K562 (cell line): ENCODE data around the gene PPAN. TPM values are rescaled to one million over a fixed set of nuclear protein-coding genes. Genes with fewer than 3 reads are reported as not detected.
A peak's percentile ranks its signal among the peaks of the same experiment; 100 is the strongest.

ENCODE experiments used
- ATF7 ChIP-seq: fragments of 450-650 bp; IDR thresholded peaks from 2 replicates; pipeline ENCODE4 v1.7.1; 2014; ENCODE audit warnings: mild to moderate bottlenecking, moderate library complexity
- CBX1 ChIP-seq: sonication (generic); IDR thresholded peaks from 2 replicates; pipeline ENCODE4 v1.6.1; 2016; ENCODE audit warnings: antibody characterized with exemption, low read depth, mild to moderate bottlenecking
- CTBP1 ChIP-seq: fragments of 450-650 bp; IDR thresholded peaks from 2 replicates; pipeline ENCODE4 v1.6.1; 2016; ENCODE audit warnings: borderline replicate concordance
- ETV6 ChIP-seq, 3 experiments: fragments of 150-350 bp in 1 of 3; sonication (generic) in 1 of 3; formaldehyde crosslinking in 1 of 3; IDR thresholded peaks; 2 replicates each; pipeline versions ENCODE4 v1.6.1 to v1.8.0; 2014 to 2022; ENCODE audit warnings: borderline replicate concordance in 2 of 3, low read depth in 2 of 3, antibody characterized with exemption in 1 of 3, low read length in 1 of 3, mild to moderate bottlenecking in 1 of 3, missing genetic modification reagents in 1 of 3
- KAT7 ChIP-seq: sonication (generic); formaldehyde crosslinking; IDR thresholded peaks from 2 replicates; pipeline ENCODE4 v1.8.0; 2022; ENCODE audit warnings: missing genetic modification reagents, mild to moderate bottlenecking, borderline replicate concordance
- NFYB ChIP-seq: IDR thresholded peaks from 2 replicates; pipeline ENCODE4 v1.6.1; 2011; ENCODE audit warnings: mild to moderate bottlenecking, moderate library complexity; ENCODE audit not compliant: insufficient read length; ENCODE audit errors: extremely low read depth
- PCBP1 ChIP-seq: fragments of 200-400 bp; formaldehyde crosslinking; IDR thresholded peaks from 2 replicates; pipeline ENCODE4 v1.6.1; 2018; ENCODE audit warnings: mild to moderate bottlenecking, low read depth, low read length; ENCODE audit not compliant: poor library complexity, severe bottlenecking
- PHF8 ChIP-seq: fragments of 200-600 bp; sonication (generic); IDR thresholded peaks from 2 replicates; pipeline ENCODE4 v1.6.1; 2012; ENCODE audit warnings: mixed run types, mild to moderate bottlenecking, inconsistent platforms, low read length, moderate library complexity, borderline replicate concordance
- SRF ChIP-seq, 2 experiments: fragments of 250-450, 450-650 bp in 1 of 2; sonication (Bioruptor Pico) in 1 of 2; sonication (generic) in 1 of 2; formaldehyde crosslinking; IDR thresholded peaks; 2 replicates each; pipeline versions ENCODE4 v1.5.0 to v1.5.1; 2020 to 2022; ENCODE audit warnings: mild to moderate bottlenecking in 1 of 2, missing genetic modification reagents in 1 of 2
- STAT5A ChIP-seq: IDR thresholded peaks from 2 replicates; pipeline ENCODE4 v1.6.1; 2012; ENCODE audit warnings: low read length, inconsistent platforms, borderline replicate concordance
- TEAD4 ChIP-seq, 2 experiments: sonication (generic) in 1 of 2; formaldehyde crosslinking in 1 of 2; IDR thresholded peaks; 2 replicates each; pipeline versions ENCODE4 v1.6.1 to v1.8.0; 2012 to 2022; ENCODE audit warnings: borderline replicate concordance in 1 of 2, inconsistent platforms in 1 of 2, low read length in 1 of 2, mild to moderate bottlenecking in 1 of 2, missing genetic modification reagents in 1 of 2
- polyA plus RNA-seq, 8 experiments: library from polyadenylated mRNA; depleted of rRNA in 4 of 8; stranded (reverse) in 5 of 8; unstranded in 3 of 8; fragments of >200 nt; fragmentation: Nextera tagmentation in 2 of 8; fragmentation: Illumina TruSeq in 1 of 8; extraction: Ambion mirVana in 2 of 8; extraction: Trizol in 1 of 8; gene quantifications; 2 replicates each; pipeline versions ENCODE4 v1.2.1 to v1.2.3, GENCODE V29; 2011 to 2014; ENCODE audit warnings: inconsistent platforms in 1 of 8, missing spikeins in 1 of 8
- total RNA-seq, 7 experiments: library from RNA; depleted of rRNA in 6 of 7; stranded (reverse); fragments of >200 nt in 6 of 7; fragmentation: Illumina TruSeq in 2 of 7; extraction: Trizol in 2 of 7; gene quantifications; 2 replicates each; pipeline versions ENCODE4 v1.2.1 to v1.2.3, GENCODE V29; 2011 to 2021; ENCODE audit warnings: low replicate concordance in 1 of 7
- TF ChIP-seq, protein P1 (sequence below), 3 experiments: fragments of 200-800 bp in 1 of 3; sonication (Bioruptor generic) in 1 of 3; sonication (generic) in 1 of 3; formaldehyde crosslinking in 1 of 3; IDR thresholded peaks; 2 replicates each; pipeline versions ENCODE4 v1.6.1 to v1.8.0; 2016 to 2022; ENCODE audit warnings: mild to moderate bottlenecking in 2 of 3, missing compliant biosample characterization in 2 of 3, missing genetic modification characterization in 2 of 3, missing genetic modification reagents in 1 of 3
- TF ChIP-seq, protein P2 (sequence below): sonication (generic); formaldehyde crosslinking; IDR thresholded peaks from 2 replicates; pipeline ENCODE4 v1.9.0; 2022; ENCODE audit warnings: mild to moderate bottlenecking, missing genetic modification reagents
- TF ChIP-seq, protein P3 (sequence below): fragments of 250-450 bp; sonication (Bioruptor Pico); IDR thresholded peaks from 2 replicates; pipeline ENCODE4 v1.5.0; 2020; ENCODE audit warnings: mild to moderate bottlenecking, borderline replicate concordance
- TF ChIP-seq, protein P4 (sequence below): fragments of 200-800 bp; sonication (Bioruptor generic); IDR thresholded peaks from 2 replicates; pipeline ENCODE4 v1.6.1; 2017; ENCODE audit warnings: missing genetic modification characterization, missing compliant biosample characterization
- TF ChIP-seq, protein P5 (sequence below): sonication (generic); formaldehyde crosslinking; IDR thresholded peaks from 2 replicates; pipeline ENCODE4 v1.8.1; 2023; ENCODE audit warnings: mild to moderate bottlenecking, missing genetic modification reagents

The PPAN gene
- total and polyA plus RNA-seq, 9 of the 15 experiments (the other 6 are each of a cell fraction or from before 2014, with no cell fraction given): 2.2 to 129 (median 59.1) TPM

DNA sequence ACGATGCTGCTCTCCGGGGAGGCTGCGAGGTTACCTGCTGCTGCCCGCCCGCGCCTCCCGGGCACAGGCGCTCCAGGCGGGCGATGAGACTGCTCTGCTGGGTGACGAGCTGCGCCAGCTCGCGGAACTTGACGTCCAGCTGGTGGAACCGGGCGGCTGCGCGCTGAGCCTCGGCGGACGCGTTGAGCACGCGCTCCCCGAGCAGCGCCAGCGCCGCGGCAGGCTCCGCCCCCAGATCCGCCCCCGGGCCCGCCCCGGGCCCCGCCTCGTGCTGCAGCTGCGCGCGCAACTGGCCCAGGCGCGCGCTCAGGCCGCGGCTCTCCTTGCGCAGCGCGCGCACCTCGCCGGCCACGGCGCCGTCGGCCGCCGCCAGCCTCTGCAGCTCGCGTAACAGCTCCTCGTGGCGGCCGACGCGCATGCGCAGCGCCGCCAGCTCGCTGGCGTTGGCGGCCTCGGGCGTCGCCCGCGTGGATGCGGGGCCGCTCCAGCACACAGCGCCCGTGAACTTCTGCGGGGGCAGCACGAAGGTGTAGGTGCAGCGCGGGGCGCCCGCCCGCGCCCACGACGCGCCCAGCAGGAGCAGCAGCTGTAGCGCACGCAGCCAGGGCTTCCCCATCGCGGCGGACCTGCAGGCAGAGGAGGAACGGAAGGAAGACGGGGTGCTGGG lies 10.1 kb upstream of the PPAN start (continued):
- TF ChIP-seq TEAD4 (IDR thresholded peaks at IDR 0.05; ENCODE audit: low read length): no peak; the same call in 1 of the 2 replicates
- TF ChIP-seq TEAD4 (CRISPR knock-in tag; IDR thresholded peaks at IDR 0.05; ENCODE audit: borderline replicate concordance): peak; percentile 48; the same call in 1 of the 2 replicates
- TF ChIP-seq KAT7 (CRISPR knock-in tag): no peak
- TF ChIP-seq, protein P1, sequence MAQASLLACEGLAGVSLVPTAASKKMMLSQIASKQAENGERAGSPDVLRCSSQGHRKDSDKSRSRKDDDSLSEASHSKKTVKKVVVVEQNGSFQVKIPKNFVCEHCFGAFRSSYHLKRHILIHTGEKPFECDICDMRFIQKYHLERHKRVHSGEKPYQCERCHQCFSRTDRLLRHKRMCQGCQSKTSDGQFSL (CRISPR knock-in tag; IDR thresholded peaks at IDR 0.05): no peak; the same call in 1 of the 2 replicates
- TF ChIP-seq, protein P1 (tag; IDR thresholded peaks at IDR 0.05): no peak
- peak; percentile 96 for TF ChIP-seq CTBP1
- TF ChIP-seq PHF8: peak; percentile 94; the same call in 1 of the 2 replicates
- TF ChIP-seq STAT5A: no peak
- TF ChIP-seq, protein P2, sequence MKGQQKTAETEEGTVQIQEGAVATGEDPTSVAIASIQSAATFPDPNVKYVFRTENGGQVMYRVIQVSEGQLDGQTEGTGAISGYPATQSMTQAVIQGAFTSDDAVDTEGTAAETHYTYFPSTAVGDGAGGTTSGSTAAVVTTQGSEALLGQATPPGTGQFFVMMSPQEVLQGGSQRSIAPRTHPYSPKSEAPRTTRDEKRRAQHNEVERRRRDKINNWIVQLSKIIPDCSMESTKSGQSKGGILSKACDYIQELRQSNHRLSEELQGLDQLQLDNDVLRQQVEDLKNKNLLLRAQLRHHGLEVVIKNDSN (CRISPR knock-in tag): 0 out of 2 replicates have a peak, but pooled peaks have one; percentile 40
- TF ChIP-seq ATF7: no peak; the same call in 1 of the 2 replicates
- no peak for TF ChIP-seq ETV6 (IDR thresholded peaks at IDR 0.05; ENCODE audit: borderline replicate concordance in 1 of 2, low read depth in 2 of 2, low read length in 1 of 2)
- TF ChIP-seq ETV6 (CRISPR knock-in tag; IDR thresholded peaks at IDR 0.05; ENCODE audit: borderline replicate concordance): no peak
- TF ChIP-seq SRF (CRISPR knock-in tag; IDR thresholded peaks at IDR 0.05): 0 out of 4 replicates have a peak, but pooled peaks of 1 of the 2 experiments have one; percentile 12
- TF ChIP-seq CBX1: no peak
- no peak for TF ChIP-seq NFYB
- TF ChIP-seq, protein P3, sequence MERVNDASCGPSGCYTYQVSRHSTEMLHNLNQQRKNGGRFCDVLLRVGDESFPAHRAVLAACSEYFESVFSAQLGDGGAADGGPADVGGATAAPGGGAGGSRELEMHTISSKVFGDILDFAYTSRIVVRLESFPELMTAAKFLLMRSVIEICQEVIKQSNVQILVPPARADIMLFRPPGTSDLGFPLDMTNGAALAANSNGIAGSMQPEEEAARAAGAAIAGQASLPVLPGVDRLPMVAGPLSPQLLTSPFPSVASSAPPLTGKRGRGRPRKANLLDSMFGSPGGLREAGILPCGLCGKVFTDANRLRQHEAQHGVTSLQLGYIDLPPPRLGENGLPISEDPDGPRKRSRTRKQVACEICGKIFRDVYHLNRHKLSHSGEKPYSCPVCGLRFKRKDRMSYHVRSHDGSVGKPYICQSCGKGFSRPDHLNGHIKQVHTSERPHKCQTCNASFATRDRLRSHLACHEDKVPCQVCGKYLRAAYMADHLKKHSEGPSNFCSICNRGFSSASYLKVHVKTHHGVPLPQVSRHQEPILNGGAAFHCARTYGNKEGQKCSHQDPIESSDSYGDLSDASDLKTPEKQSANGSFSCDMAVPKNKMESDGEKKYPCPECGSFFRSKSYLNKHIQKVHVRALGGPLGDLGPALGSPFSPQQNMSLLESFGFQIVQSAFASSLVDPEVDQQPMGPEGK (CRISPR knock-in tag): no peak
- TF ChIP-seq, protein P4, sequence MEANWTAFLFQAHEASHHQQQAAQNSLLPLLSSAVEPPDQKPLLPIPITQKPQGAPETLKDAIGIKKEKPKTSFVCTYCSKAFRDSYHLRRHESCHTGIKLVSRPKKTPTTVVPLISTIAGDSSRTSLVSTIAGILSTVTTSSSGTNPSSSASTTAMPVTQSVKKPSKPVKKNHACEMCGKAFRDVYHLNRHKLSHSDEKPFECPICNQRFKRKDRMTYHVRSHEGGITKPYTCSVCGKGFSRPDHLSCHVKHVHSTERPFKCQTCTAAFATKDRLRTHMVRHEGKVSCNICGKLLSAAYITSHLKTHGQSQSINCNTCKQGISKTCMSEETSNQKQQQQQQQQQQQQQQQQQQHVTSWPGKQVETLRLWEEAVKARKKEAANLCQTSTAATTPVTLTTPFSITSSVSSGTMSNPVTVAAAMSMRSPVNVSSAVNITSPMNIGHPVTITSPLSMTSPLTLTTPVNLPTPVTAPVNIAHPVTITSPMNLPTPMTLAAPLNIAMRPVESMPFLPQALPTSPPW (CRISPR knock-in tag): peak; percentile 41; the same call in 1 of the 2 replicates
- peak; percentile 85 for TF ChIP-seq PCBP1
- TF ChIP-seq, protein P5, sequence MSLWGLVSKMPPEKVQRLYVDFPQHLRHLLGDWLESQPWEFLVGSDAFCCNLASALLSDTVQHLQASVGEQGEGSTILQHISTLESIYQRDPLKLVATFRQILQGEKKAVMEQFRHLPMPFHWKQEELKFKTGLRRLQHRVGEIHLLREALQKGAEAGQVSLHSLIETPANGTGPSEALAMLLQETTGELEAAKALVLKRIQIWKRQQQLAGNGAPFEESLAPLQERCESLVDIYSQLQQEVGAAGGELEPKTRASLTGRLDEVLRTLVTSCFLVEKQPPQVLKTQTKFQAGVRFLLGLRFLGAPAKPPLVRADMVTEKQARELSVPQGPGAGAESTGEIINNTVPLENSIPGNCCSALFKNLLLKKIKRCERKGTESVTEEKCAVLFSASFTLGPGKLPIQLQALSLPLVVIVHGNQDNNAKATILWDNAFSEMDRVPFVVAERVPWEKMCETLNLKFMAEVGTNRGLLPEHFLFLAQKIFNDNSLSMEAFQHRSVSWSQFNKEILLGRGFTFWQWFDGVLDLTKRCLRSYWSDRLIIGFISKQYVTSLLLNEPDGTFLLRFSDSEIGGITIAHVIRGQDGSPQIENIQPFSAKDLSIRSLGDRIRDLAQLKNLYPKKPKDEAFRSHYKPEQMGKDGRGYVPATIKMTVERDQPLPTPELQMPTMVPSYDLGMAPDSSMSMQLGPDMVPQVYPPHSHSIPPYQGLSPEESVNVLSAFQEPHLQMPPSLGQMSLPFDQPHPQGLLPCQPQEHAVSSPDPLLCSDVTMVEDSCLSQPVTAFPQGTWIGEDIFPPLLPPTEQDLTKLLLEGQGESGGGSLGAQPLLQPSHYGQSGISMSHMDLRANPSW (CRISPR knock-in tag): peak; percentile 21; the same call in 1 of the 2 replicates
